GM23338 (cell line): ENCODE measurements around the gene SLC6A11. TPM values are rescaled to one million over a fixed set of nuclear protein-coding genes. Genes with fewer than 3 reads are reported as not detected.

Experiments used
- ATAC-seq: fragments of 200-7000 bp; cut with Tn5 transposase; 3 replicates; pipeline ENCODE4 v1.9.1; 2020
- DNase-seq: peaks from one replicate; pipeline ENCODE4 v3.0.0-alpha.2; 2015; ENCODE audit warnings: low spot score
- H2AFZ ChIP-seq: fragments of 200-600 bp; sonication (generic); 2 replicates; pipeline ENCODE4 v1.8.0; 2016; ENCODE audit warnings: antibody characterized with exemption, mild to moderate bottlenecking, moderate library complexity
- H3F3A ChIP-seq: fragments of 200-600 bp; sonication (generic); replicated peaks from 2 replicates; pipeline ENCODE4 v1.8.0; 2017; ENCODE audit warnings: antibody characterized with exemption, mixed run types, low read depth
- H3K27ac ChIP-seq: fragments of 200-600 bp; sonication (generic); 2 replicates; pipeline ENCODE4 v1.6.1; 2016; ENCODE audit warnings: low read depth
- H3K27me3 ChIP-seq: fragments of 200-600 bp; sonication (generic); 2 replicates; pipeline ENCODE4 v1.8.0; 2016; ENCODE audit warnings: mild to moderate bottlenecking, mixed run types, moderate library complexity; ENCODE audit not compliant: insufficient read depth
- H3K36me3 ChIP-seq: fragments of 200-600 bp; sonication (generic); 2 replicates; pipeline ENCODE4 v1.8.0; 2016; ENCODE audit warnings: mild to moderate bottlenecking; ENCODE audit not compliant: insufficient read depth
- H3K4me1 ChIP-seq: fragments of 200-600 bp; sonication (generic); 2 replicates; pipeline ENCODE4 v1.8.0; 2016; ENCODE audit warnings: mild to moderate bottlenecking, moderate library complexity; ENCODE audit not compliant: insufficient read depth
- H3K4me2 ChIP-seq: fragments of 200-600 bp; sonication (generic); 2 replicates; pipeline ENCODE4 v1.7.1; 2017; ENCODE audit warnings: mixed run types
- H3K4me3 ChIP-seq: fragments of 200-600 bp; sonication (generic); 2 replicates; pipeline ENCODE4 v1.6.1; 2016; ENCODE audit warnings: mixed run types
- H3K79me2 ChIP-seq: fragments of 200-600 bp; sonication (generic); replicated peaks from 2 replicates; pipeline ENCODE4 v1.8.0; 2017; ENCODE audit warnings: mild to moderate bottlenecking; ENCODE audit not compliant: insufficient read depth
- H3K9me2 ChIP-seq: fragments of 200-600 bp; sonication (generic); 2 replicates; pipeline ENCODE4 v1.8.0; 2017; ENCODE audit not compliant: insufficient read depth
- H4K20me1 ChIP-seq: fragments of 200-600 bp; sonication (generic); replicated peaks from 2 replicates; pipeline ENCODE4 v1.8.0; 2017; ENCODE audit warnings: mild to moderate bottlenecking; ENCODE audit not compliant: insufficient read depth
- H3K27ac Mint-ChIP-seq: 2 replicates; pipeline ENCODE4 v1.8.0; 2020; ENCODE audit warnings: inconsistent platforms, mild to moderate bottlenecking, moderate library complexity, mixed read lengths
- H3K27me3 Mint-ChIP-seq: 3 replicates; pipeline ENCODE4 v1.8.0; 2022; ENCODE audit warnings: low read depth, mild to moderate bottlenecking, moderate library complexity, mixed read lengths, inconsistent platforms; ENCODE audit not compliant: insufficient read depth, poor library complexity
- H3K36me3 Mint-ChIP-seq: 3 replicates; pipeline ENCODE4 v1.8.0; 2021; ENCODE audit warnings: low read depth, mild to moderate bottlenecking, inconsistent platforms, moderate library complexity, mixed read lengths
- H3K4me1 Mint-ChIP-seq: 3 replicates; pipeline ENCODE4 v1.8.0; 2020; ENCODE audit warnings: mild to moderate bottlenecking, inconsistent platforms, mixed read lengths
- H3K4me3 Mint-ChIP-seq: 3 replicates; pipeline ENCODE4 v1.8.0; 2021; ENCODE audit warnings: moderate library complexity, mild to moderate bottlenecking, inconsistent platforms, mixed read lengths
- H3K9me3 Mint-ChIP-seq: 3 replicates; pipeline ENCODE4 v1.8.0; 2020; ENCODE audit warnings: moderate library complexity, mild to moderate bottlenecking, inconsistent platforms, mixed read lengths
- CREB1 ChIP-seq: fragments of 250-450 bp; sonication (Bioruptor Pico); IDR thresholded peaks from 2 replicates; pipeline ENCODE4 v1.5.0; 2020; ENCODE audit warnings: low read depth, mild to moderate bottlenecking, moderate library complexity
- EZH2 ChIP-seq: fragments of 200-600 bp; sonication (generic); IDR thresholded peaks from one replicate; pipeline ENCODE4 v1.8.0; 2017; ENCODE audit warnings: antibody characterized with exemption, mild to moderate bottlenecking, low read depth; ENCODE audit not compliant: unreplicated experiment
- EZH2phosphoT487 ChIP-seq: fragments of 200-600 bp; sonication (generic); IDR thresholded peaks from one replicate; pipeline ENCODE4 v1.8.1; 2018; ENCODE audit warnings: antibody characterized with exemption; ENCODE audit not compliant: unreplicated experiment
- JUNB ChIP-seq: IDR thresholded peaks from one replicate; pipeline ENCODE4 v1.6.1; 2016; ENCODE audit warnings: antibody characterized with exemption; ENCODE audit not compliant: unreplicated experiment
- NANOG ChIP-seq: IDR thresholded peaks from 2 replicates; pipeline ENCODE4 v1.6.1; 2016; ENCODE audit warnings: antibody characterized with exemption, borderline replicate concordance
- POLR2AphosphoS5 ChIP-seq: IDR thresholded peaks from 2 replicates; pipeline ENCODE4 v1.6.1; 2016; ENCODE audit warnings: antibody characterized with exemption, low read depth
- STAT1 ChIP-seq: IDR thresholded peaks from one replicate; pipeline ENCODE4 v1.6.1; 2016; ENCODE audit warnings: antibody characterized with exemption; ENCODE audit not compliant: unreplicated experiment
- ZNF114 ChIP-seq: fragments of 250-450 bp; sonication (Bioruptor Pico); IDR thresholded peaks from 2 replicates; pipeline ENCODE4 v1.5.0; 2020; ENCODE audit warnings: mild to moderate bottlenecking, moderate library complexity
- ZNF331 ChIP-seq: fragments of 250-450 bp; sonication (Bioruptor Pico); IDR thresholded peaks from 2 replicates; pipeline ENCODE4 v1.5.0; 2020; ENCODE audit warnings: low read depth, mild to moderate bottlenecking, moderate library complexity
- polyA plus RNA-seq: library from polyadenylated mRNA; unstranded; fragments of >200 nt; fragmentation: Nextera tagmentation; extraction: Ambion mirVana; gene quantifications from 2 replicates; pipeline ENCODE4 v1.2.1, GENCODE V29; 2016
- total RNA-seq: library from RNA; depleted of rRNA; stranded (reverse); fragments of >200 nt; shearing (Covaris generic); gene quantifications from 2 replicates; pipeline ENCODE4 v1.2.3, GENCODE V29; 2014
- TF ChIP-seq, protein P1 (sequence below): IDR thresholded peaks from 2 replicates; pipeline ENCODE4 v1.6.1; 2016; ENCODE audit warnings: antibody characterized with exemption
- TF ChIP-seq, protein P2 (sequence below): IDR thresholded peaks from one replicate; pipeline ENCODE4 v1.6.1; 2018; ENCODE audit warnings: antibody characterized with exemption; ENCODE audit not compliant: unreplicated experiment
- TF ChIP-seq, protein P3 (sequence below): fragments of 250-450 bp; sonication (Bioruptor Pico); IDR thresholded peaks from 2 replicates; pipeline ENCODE4 v1.5.0; 2020; ENCODE audit warnings: mild to moderate bottlenecking, moderate library complexity
- TF ChIP-seq, protein P4 (sequence below), 2 experiments: fragments of 200-600 bp in 1 of 2; sonication (generic) in 1 of 2; conservative IDR thresholded peaks; 2 replicates each; pipeline versions ENCODE4 v1.5.1 to v1.6.1; 2016 to 2017; ENCODE audit warnings: antibody characterized with exemption in 2 of 2, low read depth in 2 of 2, mild to moderate bottlenecking in 2 of 2, moderate library complexity in 1 of 2

Gene SLC6A11
- total and polyA plus RNA-seq, 2 experiments from 2014 or later, result 0.47 to 1.1 TPM

DNA sequence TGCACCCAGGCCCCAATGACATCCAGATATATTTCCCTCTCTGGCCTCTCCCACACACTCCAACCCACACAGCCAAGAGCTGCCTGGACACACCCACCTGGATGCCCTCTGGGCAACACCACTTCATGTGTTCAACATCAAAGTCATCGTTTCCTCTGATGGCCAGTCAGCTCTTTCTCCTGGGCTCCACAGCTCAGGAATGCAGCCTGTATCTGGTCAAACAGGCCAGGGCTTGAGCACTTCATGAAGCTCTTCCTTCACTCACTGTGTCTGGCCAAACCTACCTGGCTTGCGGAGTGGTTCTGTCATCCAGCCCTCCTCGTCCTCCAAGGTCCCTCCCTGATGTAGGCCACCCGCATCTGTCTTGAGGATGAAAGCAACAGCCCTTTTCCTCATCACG lies 35.8 kb upstream of the SLC6A11 start:
- Histone ChIP-seq H3K4me2 (no peak overlapping the region), H3K79me2 (no peaks in the 10 kb centered on the region), H3K4me1 (no peaks in the 10 kb centered on the region), H3F3A (no peaks in the 10 kb centered on the region), H3K9me2 (0 out of 2 replicates have a peak, but pooled peaks cover 3% of the 10 kb centered on the region), H4K20me1 (no peaks in the 10 kb centered on the region), H2AFZ (no peak overlapping the region), H3K27me3 (no peaks in the 10 kb centered on the region), H3K36me3 (no peaks in the 10 kb centered on the region), H3K4me3 (no peak overlapping the region), H3K27ac (no peak overlapping the region)
- no peaks in the 10 kb centered on the region for H3K36me3 Mint-ChIP-seq
- H3K4me1 Mint-ChIP-seq, result no peaks in the 10 kb centered on the region; the same call in 2 of the 3 replicates
- H3K27ac Mint-ChIP-seq, result no peak overlapping the region
- H3K9me3 Mint-ChIP-seq, result no peaks in the 10 kb centered on the region
- no peak overlapping the region for H3K4me3 Mint-ChIP-seq
- DNase-seq, result no peak
- TF ChIP-seq, protein P1, sequence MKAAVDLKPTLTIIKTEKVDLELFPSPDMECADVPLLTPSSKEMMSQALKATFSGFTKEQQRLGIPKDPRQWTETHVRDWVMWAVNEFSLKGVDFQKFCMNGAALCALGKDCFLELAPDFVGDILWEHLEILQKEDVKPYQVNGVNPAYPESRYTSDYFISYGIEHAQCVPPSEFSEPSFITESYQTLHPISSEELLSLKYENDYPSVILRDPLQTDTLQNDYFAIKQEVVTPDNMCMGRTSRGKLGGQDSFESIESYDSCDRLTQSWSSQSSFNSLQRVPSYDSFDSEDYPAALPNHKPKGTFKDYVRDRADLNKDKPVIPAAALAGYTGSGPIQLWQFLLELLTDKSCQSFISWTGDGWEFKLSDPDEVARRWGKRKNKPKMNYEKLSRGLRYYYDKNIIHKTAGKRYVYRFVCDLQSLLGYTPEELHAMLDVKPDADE, result no peak
- no peak for TF ChIP-seq EZH2
- TF ChIP-seq EZH2phosphoT487, result no peak
- TF ChIP-seq ZNF331 (CRISPR knock-in tag), result no peak
- no peak for TF ChIP-seq STAT1
- TF ChIP-seq, protein P2, sequence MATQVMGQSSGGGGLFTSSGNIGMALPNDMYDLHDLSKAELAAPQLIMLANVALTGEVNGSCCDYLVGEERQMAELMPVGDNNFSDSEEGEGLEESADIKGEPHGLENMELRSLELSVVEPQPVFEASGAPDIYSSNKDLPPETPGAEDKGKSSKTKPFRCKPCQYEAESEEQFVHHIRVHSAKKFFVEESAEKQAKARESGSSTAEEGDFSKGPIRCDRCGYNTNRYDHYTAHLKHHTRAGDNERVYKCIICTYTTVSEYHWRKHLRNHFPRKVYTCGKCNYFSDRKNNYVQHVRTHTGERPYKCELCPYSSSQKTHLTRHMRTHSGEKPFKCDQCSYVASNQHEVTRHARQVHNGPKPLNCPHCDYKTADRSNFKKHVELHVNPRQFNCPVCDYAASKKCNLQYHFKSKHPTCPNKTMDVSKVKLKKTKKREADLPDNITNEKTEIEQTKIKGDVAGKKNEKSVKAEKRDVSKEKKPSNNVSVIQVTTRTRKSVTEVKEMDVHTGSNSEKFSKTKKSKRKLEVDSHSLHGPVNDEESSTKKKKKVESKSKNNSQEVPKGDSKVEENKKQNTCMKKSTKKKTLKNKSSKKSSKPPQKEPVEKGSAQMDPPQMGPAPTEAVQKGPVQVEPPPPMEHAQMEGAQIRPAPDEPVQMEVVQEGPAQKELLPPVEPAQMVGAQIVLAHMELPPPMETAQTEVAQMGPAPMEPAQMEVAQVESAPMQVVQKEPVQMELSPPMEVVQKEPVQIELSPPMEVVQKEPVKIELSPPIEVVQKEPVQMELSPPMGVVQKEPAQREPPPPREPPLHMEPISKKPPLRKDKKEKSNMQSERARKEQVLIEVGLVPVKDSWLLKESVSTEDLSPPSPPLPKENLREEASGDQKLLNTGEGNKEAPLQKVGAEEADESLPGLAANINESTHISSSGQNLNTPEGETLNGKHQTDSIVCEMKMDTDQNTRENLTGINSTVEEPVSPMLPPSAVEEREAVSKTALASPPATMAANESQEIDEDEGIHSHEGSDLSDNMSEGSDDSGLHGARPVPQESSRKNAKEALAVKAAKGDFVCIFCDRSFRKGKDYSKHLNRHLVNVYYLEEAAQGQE, result no peak
- no peak for TF ChIP-seq NANOG
- TF ChIP-seq, protein P3, sequence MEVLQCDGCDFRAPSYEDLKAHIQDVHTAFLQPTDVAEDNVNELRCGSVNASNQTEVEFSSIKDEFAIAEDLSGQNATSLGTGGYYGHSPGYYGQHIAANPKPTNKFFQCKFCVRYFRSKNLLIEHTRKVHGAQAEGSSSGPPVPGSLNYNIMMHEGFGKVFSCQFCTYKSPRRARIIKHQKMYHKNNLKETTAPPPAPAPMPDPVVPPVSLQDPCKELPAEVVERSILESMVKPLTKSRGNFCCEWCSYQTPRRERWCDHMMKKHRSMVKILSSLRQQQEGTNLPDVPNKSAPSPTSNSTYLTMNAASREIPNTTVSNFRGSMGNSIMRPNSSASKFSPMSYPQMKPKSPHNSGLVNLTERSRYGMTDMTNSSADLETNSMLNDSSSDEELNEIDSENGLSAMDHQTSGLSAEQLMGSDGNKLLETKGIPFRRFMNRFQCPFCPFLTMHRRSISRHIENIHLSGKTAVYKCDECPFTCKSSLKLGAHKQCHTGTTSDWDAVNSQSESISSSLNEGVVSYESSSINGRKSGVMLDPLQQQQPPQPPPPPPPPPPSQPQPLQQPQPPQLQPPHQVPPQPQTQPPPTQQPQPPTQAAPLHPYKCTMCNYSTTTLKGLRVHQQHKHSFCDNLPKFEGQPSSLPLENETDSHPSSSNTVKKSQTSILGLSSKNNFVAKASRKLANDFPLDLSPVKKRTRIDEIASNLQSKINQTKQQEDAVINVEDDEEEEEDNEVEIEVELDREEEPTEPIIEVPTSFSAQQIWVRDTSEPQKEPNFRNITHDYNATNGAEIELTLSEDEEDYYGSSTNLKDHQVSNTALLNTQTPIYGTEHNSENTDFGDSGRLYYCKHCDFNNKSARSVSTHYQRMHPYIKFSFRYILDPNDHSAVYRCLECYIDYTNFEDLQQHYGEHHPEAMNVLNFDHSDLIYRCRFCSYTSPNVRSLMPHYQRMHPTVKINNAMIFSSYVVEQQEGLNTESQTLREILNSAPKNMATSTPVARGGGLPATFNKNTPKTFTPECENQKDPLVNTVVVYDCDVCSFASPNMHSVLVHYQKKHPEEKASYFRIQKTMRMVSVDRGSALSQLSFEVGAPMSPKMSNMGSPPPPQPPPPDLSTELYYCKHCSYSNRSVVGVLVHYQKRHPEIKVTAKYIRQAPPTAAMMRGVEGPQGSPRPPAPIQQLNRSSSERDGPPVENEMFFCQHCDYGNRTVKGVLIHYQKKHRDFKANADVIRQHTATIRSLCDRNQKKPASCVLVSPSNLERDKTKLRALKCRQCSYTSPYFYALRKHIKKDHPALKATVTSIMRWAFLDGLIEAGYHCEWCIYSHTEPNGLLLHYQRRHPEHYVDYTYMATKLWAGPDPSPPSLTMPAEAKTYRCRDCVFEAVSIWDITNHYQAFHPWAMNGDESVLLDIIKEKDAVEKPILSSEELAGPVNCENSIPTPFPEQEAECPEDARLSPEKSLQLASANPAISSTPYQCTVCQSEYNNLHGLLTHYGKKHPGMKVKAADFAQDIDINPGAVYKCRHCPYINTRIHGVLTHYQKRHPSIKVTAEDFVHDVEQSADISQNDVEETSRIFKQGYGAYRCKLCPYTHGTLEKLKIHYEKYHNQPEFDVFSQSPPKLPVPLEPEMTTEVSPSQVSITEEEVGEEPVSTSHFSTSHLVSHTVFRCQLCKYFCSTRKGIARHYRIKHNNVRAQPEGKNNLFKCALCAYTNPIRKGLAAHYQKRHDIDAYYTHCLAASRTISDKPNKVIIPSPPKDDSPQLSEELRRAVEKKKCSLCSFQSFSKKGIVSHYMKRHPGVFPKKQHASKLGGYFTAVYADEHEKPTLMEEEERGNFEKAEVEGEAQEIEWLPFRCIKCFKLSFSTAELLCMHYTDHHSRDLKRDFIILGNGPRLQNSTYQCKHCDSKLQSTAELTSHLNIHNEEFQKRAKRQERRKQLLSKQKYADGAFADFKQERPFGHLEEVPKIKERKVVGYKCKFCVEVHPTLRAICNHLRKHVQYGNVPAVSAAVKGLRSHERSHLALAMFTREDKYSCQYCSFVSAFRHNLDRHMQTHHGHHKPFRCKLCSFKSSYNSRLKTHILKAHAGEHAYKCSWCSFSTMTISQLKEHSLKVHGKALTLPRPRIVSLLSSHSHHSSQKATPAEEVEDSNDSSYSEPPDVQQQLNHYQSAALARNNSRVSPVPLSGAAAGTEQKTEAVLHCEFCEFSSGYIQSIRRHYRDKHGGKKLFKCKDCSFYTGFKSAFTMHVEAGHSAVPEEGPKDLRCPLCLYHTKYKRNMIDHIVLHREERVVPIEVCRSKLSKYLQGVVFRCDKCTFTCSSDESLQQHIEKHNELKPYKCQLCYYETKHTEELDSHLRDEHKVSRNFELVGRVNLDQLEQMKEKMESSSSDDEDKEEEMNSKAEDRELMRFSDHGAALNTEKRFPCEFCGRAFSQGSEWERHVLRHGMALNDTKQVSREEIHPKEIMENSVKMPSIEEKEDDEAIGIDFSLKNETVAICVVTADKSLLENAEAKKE, result no peak
- TF ChIP-seq, protein P4, sequence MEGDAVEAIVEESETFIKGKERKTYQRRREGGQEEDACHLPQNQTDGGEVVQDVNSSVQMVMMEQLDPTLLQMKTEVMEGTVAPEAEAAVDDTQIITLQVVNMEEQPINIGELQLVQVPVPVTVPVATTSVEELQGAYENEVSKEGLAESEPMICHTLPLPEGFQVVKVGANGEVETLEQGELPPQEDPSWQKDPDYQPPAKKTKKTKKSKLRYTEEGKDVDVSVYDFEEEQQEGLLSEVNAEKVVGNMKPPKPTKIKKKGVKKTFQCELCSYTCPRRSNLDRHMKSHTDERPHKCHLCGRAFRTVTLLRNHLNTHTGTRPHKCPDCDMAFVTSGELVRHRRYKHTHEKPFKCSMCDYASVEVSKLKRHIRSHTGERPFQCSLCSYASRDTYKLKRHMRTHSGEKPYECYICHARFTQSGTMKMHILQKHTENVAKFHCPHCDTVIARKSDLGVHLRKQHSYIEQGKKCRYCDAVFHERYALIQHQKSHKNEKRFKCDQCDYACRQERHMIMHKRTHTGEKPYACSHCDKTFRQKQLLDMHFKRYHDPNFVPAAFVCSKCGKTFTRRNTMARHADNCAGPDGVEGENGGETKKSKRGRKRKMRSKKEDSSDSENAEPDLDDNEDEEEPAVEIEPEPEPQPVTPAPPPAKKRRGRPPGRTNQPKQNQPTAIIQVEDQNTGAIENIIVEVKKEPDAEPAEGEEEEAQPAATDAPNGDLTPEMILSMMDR (conservative IDR thresholded peaks at IDR 0.05; ENCODE audit: low read depth in 2 of 2), result no peak
- TF ChIP-seq ZNF114 (CRISPR knock-in tag), result no peak
- no peak for TF ChIP-seq JUNB
- TF ChIP-seq POLR2AphosphoS5, result no peak
- TF ChIP-seq CREB1 (CRISPR knock-in tag), result no peak
- peaks cover 2% of the 10 kb centered on the region for H3K27me3 Mint-ChIP-seq
- no peak for ATAC-seq
